ENCODE results near the gene TNS1.

Gene TNS1

GRCh38 chr2:217978536-217979150, 24.2 kb downstream of the TNS1 start:
- peak; percentile 36 for DNase-seq

- no peak for DNase-seq
Observed at GRCh38 chr2:217977840-217978535, 24.8 kb downstream of the TNS1 start.

GRCh38 chr2:217976301-217976700, 26.5 kb downstream of the TNS1 start:
- no peak for DNase-seq

- no peak for DNase-seq
Observed at GRCh38 chr2:217975626-217976025, 27.2 kb downstream of the TNS1 start.

GRCh38 chr2:217974389-217975005, 28.3 kb downstream of the TNS1 start:
- DNase-seq, result no peak

- DNase-seq, result no peak
Observed at GRCh38 chr2:217973008-217973787, 29.6 kb downstream of the TNS1 start.

GRCh38 chr2:217972490-217972889, 30.3 kb downstream of the TNS1 start:
- no peak for DNase-seq

- no peak for DNase-seq
Observed at GRCh38 chr2:217972037-217972436, 30.8 kb downstream of the TNS1 start.

- DNase-seq, result no peak
Observed at GRCh38 chr2:217971166-217971565, 31.6 kb downstream of the TNS1 start.

- no peak for DNase-seq
Observed at GRCh38 chr2:217970206-217970605, 32.6 kb downstream of the TNS1 start.

GRCh38 chr2:217969588-217969987, 33.2 kb downstream of the TNS1 start:
- no peak for DNase-seq

GRCh38 chr2:217968023-217968422, 34.8 kb downstream of the TNS1 start:
- no peak for DNase-seq

- no peak for DNase-seq
Observed at GRCh38 chr2:217966423-217967070, 36.2 kb downstream of the TNS1 start.

- DNase-seq, result no peak
Observed at GRCh38 chr2:217964275-217965161, 38.3 kb downstream of the TNS1 start.

- DNase-seq, result no peak
Observed at GRCh38 chr2:217960351-217960750, 42.4 kb downstream of the TNS1 start.

- no peak for DNase-seq
Observed at GRCh38 chr2:217959723-217960122, 43.1 kb downstream of the TNS1 start.

- DNase-seq, result no peak
Observed at GRCh38 chr2:217958884-217959225, 43.9 kb downstream of the TNS1 start.

GRCh38 chr2:217958206-217958883, 44.5 kb downstream of the TNS1 start:
- DNase-seq, result no peak

- DNase-seq, result no peak
Observed at GRCh38 chr2:217956586-217957457, 46.0 kb downstream of the TNS1 start.

- DNase-seq, result no peak
Observed at GRCh38 chr2:217955881-217956493, 46.8 kb downstream of the TNS1 start.

All from NCI-H2227 treated with DMSO at 0.1 percent for 48 hours (cell line).